H9 (cell line): Measurements from ENCODE around the gene GSE1. TPM values are rescaled to one million over a fixed set of nuclear protein-coding genes. Genes with fewer than 3 reads are reported as not detected.

ENCODE experiments used
- DNase-seq: peaks from one replicate; pipeline ENCODE4 v3.0.0-alpha.2; 2017
- H2AFZ ChIP-seq: one replicate; pipeline ENCODE4 v1.6.1; 2013; ENCODE audit warnings: mild to moderate bottlenecking, low read length, control low read depth, moderate library complexity
- H2AK5ac ChIP-seq: 2 replicates; pipeline ENCODE4 v1.6.1; 2013; ENCODE audit warnings: low read length, control low read depth, mixed read lengths; ENCODE audit not compliant: insufficient read length
- H2BK120ac ChIP-seq: one replicate; pipeline ENCODE4 v1.6.1; 2013; ENCODE audit warnings: low read depth, mild to moderate bottlenecking, low read length, control low read depth, inconsistent platforms; ENCODE audit not compliant: poor library complexity, severe bottlenecking
- H2BK12ac ChIP-seq: 2 replicates; pipeline ENCODE4 v1.6.1; 2013; ENCODE audit warnings: low read length, control low read depth, mixed read lengths, low read depth; ENCODE audit not compliant: insufficient read length
- H2BK15ac ChIP-seq: 2 replicates; pipeline ENCODE4 v1.6.1; 2013; ENCODE audit warnings: low read depth, low read length, control low read depth
- H2BK20ac ChIP-seq: one replicate; pipeline ENCODE4 v1.6.1; 2013; ENCODE audit warnings: low read depth, mild to moderate bottlenecking, low read length, control low read depth, inconsistent platforms; ENCODE audit not compliant: poor library complexity, severe bottlenecking
- H2BK5ac ChIP-seq: 2 replicates; pipeline ENCODE4 v1.6.1; 2013; ENCODE audit warnings: low read length, control low read depth, mixed read lengths; ENCODE audit not compliant: insufficient read length
- H3K14ac ChIP-seq: 2 replicates; pipeline ENCODE4 v1.6.1; 2013; ENCODE audit warnings: low read length, control low read depth; ENCODE audit not compliant: insufficient read depth
- H3K18ac ChIP-seq: 2 replicates; pipeline ENCODE4 v1.6.1; 2013; ENCODE audit warnings: low read depth, mild to moderate bottlenecking, mixed read lengths, low read length, control low read depth; ENCODE audit not compliant: insufficient read length
- H3K23ac ChIP-seq: 2 replicates; pipeline ENCODE4 v1.6.1; 2013; ENCODE audit warnings: low read length, control low read depth, mixed read lengths, low read depth; ENCODE audit not compliant: insufficient read length
- H3K23me2 ChIP-seq: 2 replicates; pipeline ENCODE4 v1.6.1; 2013; ENCODE audit warnings: low read depth, mild to moderate bottlenecking, mixed read lengths, low read length, control low read depth; ENCODE audit not compliant: insufficient read length, poor library complexity, severe bottlenecking
- H3K27ac ChIP-seq: 2 replicates; pipeline ENCODE4 v1.5.1; 2013; ENCODE audit warnings: low read length, control low read depth, mixed read lengths, low read depth; ENCODE audit not compliant: insufficient read length
- H3K27me3 ChIP-seq: 2 replicates; pipeline ENCODE4 v1.6.1; 2013; ENCODE audit warnings: low read length, control low read depth, inconsistent platforms; ENCODE audit not compliant: insufficient read depth
- H3K4ac ChIP-seq: 2 replicates; pipeline ENCODE4 v1.6.1; 2013; ENCODE audit warnings: low read depth, mild to moderate bottlenecking, control low read depth, inconsistent platforms, low read length, moderate library complexity
- H3K4me1 ChIP-seq: 2 replicates; pipeline ENCODE4 v1.6.1; 2013; ENCODE audit warnings: low read length, control low read depth, inconsistent platforms; ENCODE audit not compliant: insufficient read depth
- H3K4me2 ChIP-seq: 2 replicates; pipeline ENCODE4 v1.6.1; 2013; ENCODE audit warnings: low read length, control low read depth, mixed read lengths; ENCODE audit not compliant: insufficient read length, insufficient read depth
- H3K56ac ChIP-seq: 2 replicates; pipeline ENCODE4 v1.6.1; 2013; ENCODE audit warnings: low read depth, mild to moderate bottlenecking, mixed read lengths, low read length, control low read depth; ENCODE audit not compliant: insufficient read length
- H3K79me1 ChIP-seq: 2 replicates; pipeline ENCODE4 v1.6.1; 2013; ENCODE audit warnings: low read depth, mild to moderate bottlenecking, moderate library complexity, low read length, control low read depth, inconsistent platforms; ENCODE audit not compliant: insufficient read depth, poor library complexity, severe bottlenecking
- H3K79me2 ChIP-seq: 2 replicates; pipeline ENCODE4 v1.6.1; 2013; ENCODE audit warnings: low read length, control low read depth, inconsistent platforms; ENCODE audit not compliant: insufficient read depth
- H3K9ac ChIP-seq: 2 replicates; pipeline ENCODE4 v1.6.1; 2013; ENCODE audit warnings: low read length, control low read depth, mixed read lengths; ENCODE audit not compliant: insufficient read length; ENCODE audit errors: extremely low read depth
- H3K9me3 ChIP-seq: one replicate; pipeline ENCODE4 v1.6.1; 2013; ENCODE audit warnings: low read depth, low read length, inconsistent platforms; ENCODE audit not compliant: control insufficient read depth
- H3T11ph ChIP-seq: one replicate; pipeline ENCODE4 v1.6.1; 2013; ENCODE audit warnings: mild to moderate bottlenecking, low read length, control low read depth, inconsistent platforms
- H4K20me1 ChIP-seq: one replicate; pipeline ENCODE4 v1.6.1; 2013; ENCODE audit not compliant: control insufficient read depth, insufficient read length, insufficient read depth
- H4K5ac ChIP-seq: 2 replicates; pipeline ENCODE4 v1.6.1; 2013; ENCODE audit warnings: low read depth, mild to moderate bottlenecking, mixed read lengths, low read length, control low read depth; ENCODE audit not compliant: insufficient read length
- H4K8ac ChIP-seq: replicated peaks from 2 replicates; pipeline ENCODE4 v1.6.1; 2013; ENCODE audit warnings: low read length, control low read depth, mixed read lengths, low read depth; ENCODE audit not compliant: insufficient read length
- H4K91ac ChIP-seq: 2 replicates; pipeline ENCODE4 v1.6.1; 2013; ENCODE audit warnings: low read depth, mild to moderate bottlenecking, moderate library complexity, mixed read lengths, low read length, control low read depth; ENCODE audit not compliant: insufficient read length
- H3K27ac Mint-ChIP-seq, 3 experiments: 2 replicates in 2 of 3; 3 replicates in 1 of 3; pipeline ENCODE4 v1.8.0; 2020 to 2021; ENCODE audit warnings: mixed read lengths in 3 of 3, mild to moderate bottlenecking in 1 of 3, moderate library complexity in 1 of 3
- H3K27me3 Mint-ChIP-seq: 2 replicates; pipeline ENCODE4 v1.8.0; 2021; ENCODE audit warnings: low read depth, mild to moderate bottlenecking, moderate library complexity, mixed read lengths
- H3K36me3 Mint-ChIP-seq, 3 experiments: 2 replicates in 2 of 3; 3 replicates in 1 of 3; pipeline ENCODE4 v1.8.0; 2020 to 2021; ENCODE audit warnings: low read depth in 3 of 3, mixed read lengths in 3 of 3; ENCODE audit not compliant: insufficient read depth in 1 of 3
- H3K4me1 Mint-ChIP-seq, 2 experiments: 2 replicates each; pipeline ENCODE4 v1.8.0; 2020; ENCODE audit warnings: mixed read lengths in 2 of 2
- H3K4me3 Mint-ChIP-seq, 2 experiments: 2 replicates in 1 of 2; 3 replicates in 1 of 2; pipeline ENCODE4 v1.8.0; 2020 to 2021; ENCODE audit warnings: mild to moderate bottlenecking in 2 of 2, mixed read lengths in 2 of 2, moderate library complexity in 1 of 2
- H3K9me3 Mint-ChIP-seq, 2 experiments: 2 replicates in 1 of 2; 3 replicates in 1 of 2; pipeline ENCODE4 v1.8.0; 2020; ENCODE audit warnings: mild to moderate bottlenecking in 2 of 2, mixed read lengths in 2 of 2, moderate library complexity in 1 of 2
- CTCF ChIP-seq: fragments of 200-600 bp; sonication (generic); conservative IDR thresholded peaks from 3 replicates; pipeline ENCODE4 v1.8.0; 2021; ENCODE audit warnings: antibody characterized with exemption, mild to moderate bottlenecking
- WGBS: extraction: QIAGEN DNeasy Blood & Tissue Kit; methylation state at CpG from one replicate; pipeline ENCODE4 v1.1.7; 2013; ENCODE audit warnings: missing lambda C conversion rate, low lambda C conversion rate, mixed read lengths; ENCODE audit not compliant: insufficient read length; ENCODE audit errors: extremely low coverage; 5-methylcytosine and 5-hydroxymethylcytosine counted together
- total RNA-seq: library from RNA; stranded (reverse); gene quantifications from 2 replicates; pipeline ENCODE4 v1.2.1, GENCODE V29; 2021

GSE1 gene
- total RNA-seq, 1 experiment from 2014 or later: 125 TPM

GRCh38 chr16:85594978-85595661 lies 18.0 kb upstream of the GSE1 start:
- H2BK120ac ChIP-seq: no peak overlapping the region
- H3K4me2 ChIP-seq: no peak overlapping the region
- H3K4me1 ChIP-seq: no peaks in the 10 kb centered on the region
- no peaks in the 10 kb centered on the region for H3K27me3 ChIP-seq
- no peak overlapping the region for H2BK12ac ChIP-seq
- H2BK20ac ChIP-seq: no peak overlapping the region
- H2AFZ ChIP-seq: no peak overlapping the region
- H3K14ac ChIP-seq: no peak overlapping the region
- no peak overlapping the region for H3K56ac ChIP-seq
- no peak for TF ChIP-seq CTCF
- peaks cover 3% of the 10 kb centered on the region; the same call in 1 of the 2 replicates for H3K79me2 ChIP-seq
- no peak overlapping the region for H3K4ac ChIP-seq
- no peak overlapping the region for H4K91ac ChIP-seq
- H3K23ac ChIP-seq: no peak overlapping the region
- no peak overlapping the region for H2BK15ac ChIP-seq
- H3K27ac ChIP-seq: no peak overlapping the region
- WGBS: no CpG with 5 or more reads among the region's 11 CpGs
- no peak overlapping the region for H3K9ac ChIP-seq
- Mint-ChIP-seq H3K27ac (no peak overlapping the region; a peak in 1 of 7 replicates), H3K36me3 (peaks cover 0 to 7% (median 1%) of the 10 kb centered on the region in 3 experiments; a peak in 3 of 7 replicates), H3K9me3 (no peaks in the 10 kb centered on the region), H3K27me3 (no peaks in the 10 kb centered on the region; the same call in 1 of the 2 replicates), H3K4me1 (peaks cover 34 to 37% of the 10 kb centered on the region in 2 experiments), H3K4me3 (no peak overlapping the region)
- no peaks in the 10 kb centered on the region for H3K23me2 ChIP-seq
- H2AK5ac ChIP-seq: no peak overlapping the region
- H3K9me3 ChIP-seq: no peaks in the 10 kb centered on the region
- H4K20me1 ChIP-seq: no peaks in the 10 kb centered on the region
- no peak overlapping the region for H4K5ac ChIP-seq
- no peak overlapping the region for H3T11ph ChIP-seq
- H2BK5ac ChIP-seq: no peak overlapping the region
- H3K79me1 ChIP-seq: no peaks in the 10 kb centered on the region
- H4K8ac ChIP-seq: no peak overlapping the region
- no peak overlapping the region for H3K18ac ChIP-seq
- no peak for DNase-seq
